GM23338 (cell line): Measurements from ENCODE around the gene CKMT1B.
"Not testable (repeated sequence)": the region's sequence is repeated elsewhere in the genome, so short reads cannot be mapped to it uniquely, and the experiment has no call there.

Experiments used
- CREB1 ChIP-seq: fragments of 250-450 bp; sonication (Bioruptor Pico); IDR thresholded peaks from 2 replicates; pipeline ENCODE4 v1.5.0; 2020; ENCODE audit warnings: low read depth, mild to moderate bottlenecking, moderate library complexity
- CTCF ChIP-seq, 2 experiments: fragments of 200-600 bp in 1 of 2; sonication (generic) in 1 of 2; conservative IDR thresholded peaks; 2 replicates each; pipeline versions ENCODE4 v1.5.1 to v1.6.1; 2016 to 2017; ENCODE audit warnings: antibody characterized with exemption in 2 of 2, low read depth in 2 of 2, mild to moderate bottlenecking in 2 of 2, moderate library complexity in 1 of 2
- EZH2 ChIP-seq: fragments of 200-600 bp; sonication (generic); IDR thresholded peaks from one replicate; pipeline ENCODE4 v1.8.0; 2017; ENCODE audit warnings: antibody characterized with exemption, mild to moderate bottlenecking, low read depth; ENCODE audit not compliant: unreplicated experiment
- EZH2phosphoT487 ChIP-seq: fragments of 200-600 bp; sonication (generic); IDR thresholded peaks from one replicate; pipeline ENCODE4 v1.8.1; 2018; ENCODE audit warnings: antibody characterized with exemption; ENCODE audit not compliant: unreplicated experiment
- POLR2AphosphoS5 ChIP-seq: IDR thresholded peaks from 2 replicates; pipeline ENCODE4 v1.6.1; 2016; ENCODE audit warnings: antibody characterized with exemption, low read depth
- ZNF331 ChIP-seq: fragments of 250-450 bp; sonication (Bioruptor Pico); IDR thresholded peaks from 2 replicates; pipeline ENCODE4 v1.5.0; 2020; ENCODE audit warnings: low read depth, mild to moderate bottlenecking, moderate library complexity
- TF ChIP-seq, protein P1 (sequence below): IDR thresholded peaks from one replicate; pipeline ENCODE4 v1.6.1; 2018; ENCODE audit warnings: antibody characterized with exemption; ENCODE audit not compliant: unreplicated experiment
- TF ChIP-seq, protein P2 (sequence below): IDR thresholded peaks from 2 replicates; pipeline ENCODE4 v1.6.1; 2016; ENCODE audit warnings: antibody characterized with exemption

GRCh38 chr15:43602233-43602632, 8.4 kb downstream of the CKMT1B start:
- not testable (repeated sequence) for TF ChIP-seq POLR2AphosphoS5; CTCF (conservative IDR thresholded peaks at IDR 0.05; ENCODE audit: low read depth in 2 of 2); EZH2; EZH2phosphoT487; ZNF331 (CRISPR knock-in tag); CREB1 (CRISPR knock-in tag)
- TF ChIP-seq, protein P1, sequence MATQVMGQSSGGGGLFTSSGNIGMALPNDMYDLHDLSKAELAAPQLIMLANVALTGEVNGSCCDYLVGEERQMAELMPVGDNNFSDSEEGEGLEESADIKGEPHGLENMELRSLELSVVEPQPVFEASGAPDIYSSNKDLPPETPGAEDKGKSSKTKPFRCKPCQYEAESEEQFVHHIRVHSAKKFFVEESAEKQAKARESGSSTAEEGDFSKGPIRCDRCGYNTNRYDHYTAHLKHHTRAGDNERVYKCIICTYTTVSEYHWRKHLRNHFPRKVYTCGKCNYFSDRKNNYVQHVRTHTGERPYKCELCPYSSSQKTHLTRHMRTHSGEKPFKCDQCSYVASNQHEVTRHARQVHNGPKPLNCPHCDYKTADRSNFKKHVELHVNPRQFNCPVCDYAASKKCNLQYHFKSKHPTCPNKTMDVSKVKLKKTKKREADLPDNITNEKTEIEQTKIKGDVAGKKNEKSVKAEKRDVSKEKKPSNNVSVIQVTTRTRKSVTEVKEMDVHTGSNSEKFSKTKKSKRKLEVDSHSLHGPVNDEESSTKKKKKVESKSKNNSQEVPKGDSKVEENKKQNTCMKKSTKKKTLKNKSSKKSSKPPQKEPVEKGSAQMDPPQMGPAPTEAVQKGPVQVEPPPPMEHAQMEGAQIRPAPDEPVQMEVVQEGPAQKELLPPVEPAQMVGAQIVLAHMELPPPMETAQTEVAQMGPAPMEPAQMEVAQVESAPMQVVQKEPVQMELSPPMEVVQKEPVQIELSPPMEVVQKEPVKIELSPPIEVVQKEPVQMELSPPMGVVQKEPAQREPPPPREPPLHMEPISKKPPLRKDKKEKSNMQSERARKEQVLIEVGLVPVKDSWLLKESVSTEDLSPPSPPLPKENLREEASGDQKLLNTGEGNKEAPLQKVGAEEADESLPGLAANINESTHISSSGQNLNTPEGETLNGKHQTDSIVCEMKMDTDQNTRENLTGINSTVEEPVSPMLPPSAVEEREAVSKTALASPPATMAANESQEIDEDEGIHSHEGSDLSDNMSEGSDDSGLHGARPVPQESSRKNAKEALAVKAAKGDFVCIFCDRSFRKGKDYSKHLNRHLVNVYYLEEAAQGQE = not testable (repeated sequence)
- TF ChIP-seq, protein P2, sequence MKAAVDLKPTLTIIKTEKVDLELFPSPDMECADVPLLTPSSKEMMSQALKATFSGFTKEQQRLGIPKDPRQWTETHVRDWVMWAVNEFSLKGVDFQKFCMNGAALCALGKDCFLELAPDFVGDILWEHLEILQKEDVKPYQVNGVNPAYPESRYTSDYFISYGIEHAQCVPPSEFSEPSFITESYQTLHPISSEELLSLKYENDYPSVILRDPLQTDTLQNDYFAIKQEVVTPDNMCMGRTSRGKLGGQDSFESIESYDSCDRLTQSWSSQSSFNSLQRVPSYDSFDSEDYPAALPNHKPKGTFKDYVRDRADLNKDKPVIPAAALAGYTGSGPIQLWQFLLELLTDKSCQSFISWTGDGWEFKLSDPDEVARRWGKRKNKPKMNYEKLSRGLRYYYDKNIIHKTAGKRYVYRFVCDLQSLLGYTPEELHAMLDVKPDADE = not testable (repeated sequence)
